CD4-positive, CD25-positive, alpha-beta regulatory T cell (primary cell): ENCODE measurements around the gene ZNF556. TPM values are rescaled to one million over a fixed set of nuclear protein-coding genes. Genes with fewer than 3 reads are reported as not detected.
"Not testable (repeated sequence)": the region's sequence is repeated elsewhere in the genome, so short reads cannot be mapped to it uniquely, and the experiment has no call there.

ENCODE experiments used
- ATAC-seq, 2 donors: fragments of 150-1000 bp; cut with Tn5 transposase; one replicate each; pipeline ENCODE4 v1.10.0; 2021; ENCODE audit warnings: low read depth in 2 of 2, moderate number of reproducible peaks in 2 of 2, moderate library complexity in 1 of 2
- DNase-seq, 3 donors: peaks; one replicate each; pipeline versions ENCODE4 v3.0.0 to v3.0.0-alpha.2; 2012 to 2022; ENCODE audit warnings: mixed read lengths in 1 of 3
- H3K27ac ChIP-seq: one replicate; pipeline ENCODE4 v1.7.0; 2013; ENCODE audit warnings: mild to moderate bottlenecking, low read length; ENCODE audit not compliant: insufficient read depth, poor library complexity, severe bottlenecking
- H3K27me3 ChIP-seq: one replicate; pipeline ENCODE4 v1.7.0; 2013; ENCODE audit warnings: low read length; ENCODE audit not compliant: control insufficient read depth, insufficient read depth
- H3K36me3 ChIP-seq: one replicate; pipeline ENCODE4 v1.7.0; 2013; ENCODE audit warnings: mild to moderate bottlenecking, low read length, moderate library complexity; ENCODE audit not compliant: control insufficient read depth, insufficient read depth
- H3K4me1 ChIP-seq: 2 replicates; pipeline ENCODE4 v1.7.0; 2013; ENCODE audit warnings: mild to moderate bottlenecking, low read length; ENCODE audit not compliant: insufficient read depth, control insufficient read depth, poor library complexity, severe bottlenecking
- H3K4me3 ChIP-seq: one replicate; pipeline ENCODE4 v1.7.0; 2013; ENCODE audit warnings: low read depth, mild to moderate bottlenecking, low read length, moderate library complexity
- H3K9me3 ChIP-seq, 2 experiments: 1 replicate in 1 of 2; 2 replicates in 1 of 2; pipeline ENCODE4 v1.7.0; 2013; ENCODE audit warnings: low read length in 2 of 2, mild to moderate bottlenecking in 1 of 2, moderate library complexity in 1 of 2; ENCODE audit not compliant: control insufficient read depth in 2 of 2
- H3K27ac Mint-ChIP-seq, 3 donors: one replicate each; pipeline ENCODE4 v1.8.0; 2020 to 2022; ENCODE audit warnings: mild to moderate bottlenecking in 3 of 3, mixed read lengths in 3 of 3, moderate library complexity in 2 of 3
- H3K27me3 Mint-ChIP-seq: one replicate; pipeline ENCODE4 v1.8.0; 2022; ENCODE audit warnings: mild to moderate bottlenecking, mixed read lengths
- H3K36me3 Mint-ChIP-seq: one replicate; pipeline ENCODE4 v1.8.0; 2020; ENCODE audit warnings: mixed read lengths
- H3K4me1 Mint-ChIP-seq, 4 donors: one replicate each; pipeline ENCODE4 v1.8.0; 2020 to 2022; ENCODE audit warnings: mixed read lengths in 4 of 4, mild to moderate bottlenecking in 1 of 4
- H3K4me3 Mint-ChIP-seq, 4 donors: one replicate each; pipeline ENCODE4 v1.8.0; 2020 to 2022; ENCODE audit warnings: mild to moderate bottlenecking in 4 of 4, mixed read lengths in 4 of 4, moderate library complexity in 3 of 4
- H3K9me3 Mint-ChIP-seq, 7 donors: one replicate each; pipeline ENCODE4 v1.8.0; 2020 to 2022; ENCODE audit warnings: mixed read lengths in 7 of 7, mild to moderate bottlenecking in 3 of 7, moderate library complexity in 2 of 7
- polyA plus RNA-seq, 4 donors: library from polyadenylated mRNA; unstranded; fragments of 300-500 nt; fragmentation: Illumina TruSeq; gene quantifications; one replicate each; pipeline ENCODE4 v1.2.3, GENCODE V29; 2021
- total RNA-seq: library from RNA; stranded (reverse); gene quantifications from one replicate; pipeline ENCODE4 v1.2.3, GENCODE V29; 2022

The ZNF556 gene
- total and polyA plus RNA-seq, 5 donors from 2014 or later, result not detected

DNA sequence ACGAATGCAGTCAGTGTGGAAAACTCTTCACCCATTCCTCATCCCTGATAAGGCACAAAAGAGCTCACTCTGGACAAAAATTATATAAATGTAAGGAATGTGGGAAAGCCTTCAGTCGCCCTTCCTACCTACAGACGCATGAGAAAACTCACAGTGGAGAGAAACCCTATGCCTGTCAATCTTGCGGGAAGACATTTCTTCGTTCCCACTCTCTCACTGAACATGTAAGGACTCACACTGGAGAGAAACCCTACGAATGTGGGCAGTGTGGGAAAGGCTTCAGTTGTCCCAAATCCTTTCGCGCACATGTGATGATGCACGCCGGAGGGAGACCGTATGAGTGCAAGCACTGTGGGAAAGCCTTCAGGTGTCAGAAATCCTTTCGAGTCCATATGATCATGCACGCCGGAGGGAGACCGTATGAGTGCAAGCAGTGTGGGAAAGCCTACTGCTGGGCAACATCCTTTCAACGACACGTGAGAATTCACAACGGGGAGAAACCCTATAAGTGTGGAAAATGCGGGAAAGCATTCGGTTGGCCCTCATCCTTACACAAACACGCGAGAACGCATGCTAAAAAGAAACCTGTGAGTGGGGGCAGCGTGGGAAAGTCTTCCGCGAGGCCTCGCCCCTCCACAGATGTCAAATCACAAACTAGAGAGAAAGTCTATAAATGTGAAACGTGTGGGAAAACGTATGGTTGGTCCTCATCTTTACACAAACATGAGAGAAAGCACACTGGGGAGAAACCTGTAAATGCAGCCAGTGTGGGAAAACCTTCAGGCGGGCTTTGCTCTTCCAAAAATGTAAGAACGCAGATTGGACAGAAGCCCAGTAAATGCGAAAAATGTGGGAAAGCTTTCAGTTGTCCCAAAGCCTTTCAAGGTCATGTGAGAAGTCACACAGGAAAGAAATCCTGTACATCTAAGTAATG, 10.5 kb downstream of the ZNF556 start:
- no peaks in the 10 kb centered on the region for H3K36me3 ChIP-seq
- no peak for ATAC-seq
- no peaks in the 10 kb centered on the region for H3K4me1 ChIP-seq
- H3K4me1 Mint-ChIP-seq, result no peaks in the 10 kb centered on the region
- no peaks in the 10 kb centered on the region for H3K27me3 Mint-ChIP-seq
- H3K27ac ChIP-seq, result no peak overlapping the region
- H3K4me3 ChIP-seq, result no peak overlapping the region
- no peak overlapping the region for H3K4me3 Mint-ChIP-seq
- H3K36me3 Mint-ChIP-seq, result no peaks in the 10 kb centered on the region
- H3K9me3 ChIP-seq, result peaks cover 16 to 21% of the 10 kb centered on the region in 2 experiments
- no peak for DNase-seq
- H3K27ac Mint-ChIP-seq, result no peak overlapping the region
- no peaks in the 10 kb centered on the region for H3K27me3 ChIP-seq
- peaks cover 0 to 25% (median 4%) of the 10 kb centered on the region in 7 donors for H3K9me3 Mint-ChIP-seq

- ATAC-seq, result no peak
- no peaks in the 10 kb centered on the region for H3K36me3 ChIP-seq
- H3K27ac ChIP-seq, result no peak overlapping the region
- Mint-ChIP-seq H3K4me1 (peaks cover 0 to 9% (median 2%) of the 10 kb centered on the region in 4 donors), H3K27me3 (no peaks in the 10 kb centered on the region), H3K4me3 (no peak overlapping the region), H3K36me3 (no peaks in the 10 kb centered on the region), H3K9me3 (peaks cover 0 to 7% (median 0%) of the 10 kb centered on the region in 7 donors), H3K27ac (no peak overlapping the region)
- peaks cover 0 to 6% of the 10 kb centered on the region in 2 experiments for H3K9me3 ChIP-seq
- no peak for DNase-seq
- no peaks in the 10 kb centered on the region for H3K27me3 ChIP-seq
- peaks cover 5% of the 10 kb centered on the region for H3K4me1 ChIP-seq
- no peak overlapping the region for H3K4me3 ChIP-seq
Observed at GRCh38 chr19:2883686-2884439, 16.7 kb downstream of the ZNF556 start.

GRCh38 chr19:2885736-2886135, 18.6 kb downstream of the ZNF556 start:
- Histone ChIP-seq H3K4me3 (no peak overlapping the region), H3K9me3 (no peaks in the 10 kb centered on the region), H3K36me3 (no peaks in the 10 kb centered on the region), H3K27me3 (no peaks in the 10 kb centered on the region), H3K27ac (no peak overlapping the region), H3K4me1 (peaks cover 5% of the 10 kb centered on the region)
- H3K36me3 Mint-ChIP-seq, result no peaks in the 10 kb centered on the region
- peaks cover 0 to 9% (median 3%) of the 10 kb centered on the region in 4 donors for H3K4me1 Mint-ChIP-seq
- no peaks in the 10 kb centered on the region for H3K27me3 Mint-ChIP-seq
- no peak overlapping the region for H3K27ac Mint-ChIP-seq
- DNase-seq, result no peak
- no peaks in the 10 kb centered on the region for H3K9me3 Mint-ChIP-seq
- H3K4me3 Mint-ChIP-seq, result no peak overlapping the region
- no peak for ATAC-seq

DNA sequence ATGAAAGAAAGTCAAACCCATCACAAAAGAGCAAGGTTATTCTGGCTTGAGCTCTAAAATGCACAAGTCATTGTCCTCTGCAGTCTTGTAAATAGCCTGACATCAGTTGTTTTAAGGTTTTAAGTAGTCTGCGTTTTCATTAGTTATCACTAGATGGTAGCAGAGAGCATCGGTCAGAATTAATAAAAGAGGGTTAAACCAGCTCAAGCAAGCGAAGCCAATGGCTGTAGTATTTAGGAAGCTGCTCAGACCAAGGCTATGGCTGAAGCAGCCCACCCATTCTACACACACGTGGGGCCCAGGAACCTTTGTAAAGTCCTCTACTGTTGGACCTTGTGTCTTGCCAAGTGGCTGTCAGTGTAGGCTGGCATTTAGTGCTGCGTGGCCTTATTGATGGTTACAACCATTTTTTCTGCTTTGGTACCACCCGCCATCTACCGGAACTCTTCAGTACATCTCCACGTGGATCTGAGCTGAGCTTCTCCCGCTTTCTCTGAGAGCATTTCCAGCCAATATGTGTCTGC, 20.3 kb downstream of the ZNF556 start:
- ATAC-seq (peak in 1 of 2 donors; percentile 28), DNase-seq (peak in 2 of 3 donors; percentile 39 to 55)
- no peaks in the 10 kb centered on the region for H3K36me3 ChIP-seq
- Mint-ChIP-seq H3K27ac (no peak overlapping the region), H3K4me1 (peaks cover 0 to 9% (median 3%) of the 10 kb centered on the region in 4 donors), H3K27me3 (no peaks in the 10 kb centered on the region), H3K36me3 (no peaks in the 10 kb centered on the region), H3K4me3 (no peak overlapping the region), H3K9me3 (no peaks in the 10 kb centered on the region)
- H3K27ac ChIP-seq, result no peak overlapping the region
- peaks cover 5% of the 10 kb centered on the region for H3K4me1 ChIP-seq
- H3K4me3 ChIP-seq, result no peak overlapping the region
- H3K9me3 ChIP-seq, result no peaks in the 10 kb centered on the region
- no peaks in the 10 kb centered on the region for H3K27me3 ChIP-seq

- Histone ChIP-seq H3K4me1 (peaks cover 5% of the 10 kb centered on the region), H3K36me3 (no peaks in the 10 kb centered on the region), H3K27me3 (no peaks in the 10 kb centered on the region), H3K4me3 (no peak overlapping the region), H3K27ac (peak overlapping the region; percentile 23), H3K9me3 (no peaks in the 10 kb centered on the region)
- Mint-ChIP-seq H3K9me3 (no peaks in the 10 kb centered on the region), H3K4me1 (peaks cover 0 to 9% (median 3%) of the 10 kb centered on the region in 4 donors), H3K4me3 (peak overlapping the region in 3 of 4 donors; percentile 38 to 59 (median 49)), H3K27ac (no peak overlapping the region), H3K36me3 (no peaks in the 10 kb centered on the region), H3K27me3 (peaks cover 4% of the 10 kb centered on the region)
- peak; percentile 44 to 45 for ATAC-seq
- peak; percentile 50 to 59 (median 57) for DNase-seq
Observed at GRCh38 chr19:2888731-2889224, 21.6 kb downstream of the ZNF556 start.

- H3K4me3 Mint-ChIP-seq, H3K36me3 ChIP-seq, H3K27me3 Mint-ChIP-seq, H3K4me1 ChIP-seq, H3K4me3 ChIP-seq, H3K27me3 ChIP-seq, H3K9me3 Mint-ChIP-seq, H3K4me1 Mint-ChIP-seq, H3K27ac Mint-ChIP-seq, DNase-seq, H3K9me3 ChIP-seq, H3K36me3 Mint-ChIP-seq, ATAC-seq, H3K27ac ChIP-seq: not testable (repeated sequence)
Observed at GRCh38 chr19:2890531-2890930, 23.4 kb downstream of the ZNF556 start.

DNA sequence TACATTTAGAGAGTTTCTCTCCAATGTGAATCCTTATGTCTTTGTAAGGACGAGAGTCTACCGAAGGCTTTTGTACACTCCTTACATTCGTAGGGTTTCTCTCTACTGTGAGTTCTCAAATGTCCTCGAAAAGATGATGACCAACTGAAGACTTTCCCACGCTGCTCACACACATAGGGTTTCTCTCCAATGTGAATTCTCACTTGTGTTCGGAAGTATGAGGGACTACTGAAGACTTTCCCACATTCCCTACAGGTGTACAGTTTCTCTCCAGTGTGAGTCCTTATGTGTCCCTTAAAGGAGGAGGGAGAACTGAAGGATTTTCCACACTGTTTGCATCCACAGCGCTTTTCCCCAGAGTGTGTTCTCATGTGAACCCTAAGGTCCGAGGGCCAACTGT, 29.6 kb downstream of the ZNF556 start:
- peaks cover 0 to 5% of the 10 kb centered on the region in 2 experiments for H3K9me3 ChIP-seq
- H3K4me1 Mint-ChIP-seq, result peaks cover 0 to 10% (median 7%) of the 10 kb centered on the region in 4 donors
- no peak for DNase-seq
- no peak overlapping the region for H3K4me3 ChIP-seq
- H3K27me3 Mint-ChIP-seq, result peaks cover 11% of the 10 kb centered on the region
- peaks cover 16% of the 10 kb centered on the region for H3K4me1 ChIP-seq
- no peak overlapping the region for H3K27ac Mint-ChIP-seq
- no peak overlapping the region for H3K27ac ChIP-seq
- peaks cover 0 to 19% (median 2%) of the 10 kb centered on the region in 7 donors for H3K9me3 Mint-ChIP-seq
- H3K36me3 ChIP-seq, result no peaks in the 10 kb centered on the region
- peaks cover 4% of the 10 kb centered on the region for H3K36me3 Mint-ChIP-seq
- ATAC-seq, result no peak
- H3K4me3 Mint-ChIP-seq, result no peak overlapping the region
- H3K27me3 ChIP-seq, result no peaks in the 10 kb centered on the region
